Measurements from ENCODE around the gene INPP5A.
"Not testable (repeated sequence)": the region's sequence is repeated elsewhere in the genome, so short reads cannot be mapped to it uniquely, and the experiment has no call there.

The INPP5A gene

DNA sequence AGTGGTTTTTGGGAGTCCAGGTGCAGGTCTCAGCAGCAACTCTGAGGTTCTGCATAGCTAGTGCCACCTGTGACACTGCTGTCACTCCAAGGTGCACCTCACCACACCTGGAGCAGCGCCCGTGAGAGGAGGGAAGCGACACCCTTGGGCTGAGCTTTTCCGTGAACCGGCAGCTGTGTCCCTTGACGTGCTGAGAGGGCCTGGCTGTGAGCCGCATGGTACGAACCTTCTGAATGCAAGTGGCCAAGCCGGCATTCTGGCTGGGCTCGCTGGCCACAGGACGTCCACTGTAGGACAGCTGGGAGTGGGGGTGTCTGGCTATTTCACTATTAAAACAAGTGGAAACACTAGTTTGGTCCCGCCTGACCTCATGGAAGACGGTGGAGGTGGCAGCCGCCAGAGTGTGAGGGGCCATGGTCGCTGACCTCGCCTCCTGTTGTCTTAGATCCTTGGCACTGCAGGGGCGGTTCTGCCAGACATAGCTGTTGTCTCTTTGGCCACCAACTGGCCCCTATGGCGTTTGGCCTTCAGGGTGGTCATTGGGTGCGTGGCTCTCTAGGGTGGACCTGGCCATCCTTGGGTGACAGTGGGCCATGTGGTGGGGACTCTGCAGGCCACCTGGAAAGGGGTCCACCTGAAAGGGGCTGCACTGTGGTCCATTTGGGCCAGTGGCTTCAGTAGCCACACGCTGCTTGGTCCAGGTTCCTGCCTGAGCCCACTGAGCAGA, 12.9 kb downstream of the INPP5A start:
- no peak for DNase-seq (ENCODE audit: low read depth)

DNA sequence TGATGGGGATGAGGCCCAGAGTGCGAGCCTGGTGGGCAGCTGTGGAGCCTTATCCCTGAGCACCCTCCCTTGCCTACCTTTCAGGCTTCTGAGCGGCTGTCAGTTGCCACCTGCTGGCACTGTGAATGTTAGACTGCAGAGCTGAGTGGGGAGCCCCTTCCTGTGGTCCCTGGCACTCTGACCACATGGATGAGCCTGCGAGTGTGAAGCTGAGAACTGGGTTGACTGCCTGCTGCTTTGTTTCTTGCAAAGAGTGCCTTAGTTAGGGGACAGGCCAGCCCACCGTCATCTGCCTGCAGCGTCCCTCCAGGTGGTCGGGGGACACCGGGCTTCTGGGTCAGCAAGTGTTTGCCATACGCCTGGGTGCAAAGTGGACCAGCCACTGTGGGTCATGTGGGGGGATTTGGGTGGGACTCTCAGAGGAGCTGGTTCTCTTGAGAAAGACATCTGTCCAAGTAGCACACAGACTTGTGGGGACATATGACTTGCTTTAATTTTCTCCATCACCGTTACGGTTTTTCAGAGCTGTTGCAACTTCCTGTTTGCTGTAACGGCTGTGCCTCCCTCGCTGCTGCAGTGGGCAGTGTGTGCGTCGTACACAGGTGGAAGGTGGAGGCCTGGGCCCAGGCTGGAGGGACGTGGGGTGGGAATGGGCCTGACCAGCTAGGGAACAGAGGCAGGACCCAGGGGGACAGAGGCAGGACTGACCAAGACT, 13.7 kb downstream of the INPP5A start:
- no peak for DNase-seq (ENCODE audit: low read depth)

DNA sequence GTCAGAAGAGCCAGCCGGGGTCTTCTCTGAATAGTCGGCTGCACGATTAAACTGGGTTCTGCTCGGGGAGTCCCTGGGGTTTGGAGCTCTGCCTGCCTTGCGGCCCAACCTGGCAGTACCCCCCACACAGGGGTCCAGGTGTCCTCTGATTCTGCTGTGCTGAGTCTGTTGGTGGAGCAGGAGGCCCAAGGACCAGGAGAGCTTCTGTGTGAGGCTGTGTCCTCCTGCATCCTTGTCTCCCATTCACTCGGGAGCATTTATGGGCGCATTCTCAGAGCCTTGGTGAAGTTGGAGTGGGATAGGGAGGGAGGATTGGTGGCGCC, 14.2 kb downstream of the INPP5A start:
- no peak for DNase-seq (ENCODE audit: low read depth)

DNA sequence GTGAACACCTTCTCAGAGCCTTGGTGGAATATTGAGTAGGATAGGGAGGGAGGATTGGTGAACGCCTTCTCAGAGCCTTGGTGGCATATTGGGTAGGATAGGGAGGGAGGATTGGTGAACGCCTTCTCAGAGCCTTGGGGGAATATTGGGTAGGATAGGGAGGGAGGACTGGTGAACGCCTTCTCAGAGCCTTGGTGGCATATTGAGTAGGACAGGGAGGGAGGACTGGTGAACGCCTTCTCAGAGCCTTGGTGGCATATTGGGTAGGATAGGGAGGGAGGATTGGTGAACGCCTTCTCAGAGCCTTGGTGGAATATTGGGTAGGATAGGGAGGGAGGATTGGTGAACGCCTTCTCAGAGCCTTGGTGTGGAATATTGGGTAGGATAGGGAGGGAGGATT, 15.0 kb downstream of the INPP5A start:
- DNase-seq (ENCODE audit: low read depth): not testable (repeated sequence)

DNA sequence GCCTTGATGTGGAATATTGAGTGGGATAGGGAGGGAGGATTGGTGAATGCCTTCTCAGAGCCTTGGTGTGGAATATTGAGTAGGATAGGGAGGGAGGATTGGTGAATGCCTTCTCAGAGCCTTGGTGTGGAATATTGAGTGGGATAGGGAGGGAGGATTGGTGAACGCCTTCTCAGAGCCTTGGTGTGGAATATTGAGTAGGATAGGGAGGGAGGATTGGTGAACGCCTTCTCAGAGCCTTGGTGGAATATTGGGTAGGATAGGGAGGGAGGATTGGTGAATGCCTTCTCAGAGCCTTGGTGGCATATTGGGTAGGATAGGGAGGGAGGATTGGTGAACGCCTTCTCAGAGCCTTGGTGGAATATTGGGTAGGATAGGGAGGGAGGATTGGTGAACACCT, 16.0 kb downstream of the INPP5A start:
- not testable (repeated sequence) for DNase-seq (ENCODE audit: low read depth)

DNA sequence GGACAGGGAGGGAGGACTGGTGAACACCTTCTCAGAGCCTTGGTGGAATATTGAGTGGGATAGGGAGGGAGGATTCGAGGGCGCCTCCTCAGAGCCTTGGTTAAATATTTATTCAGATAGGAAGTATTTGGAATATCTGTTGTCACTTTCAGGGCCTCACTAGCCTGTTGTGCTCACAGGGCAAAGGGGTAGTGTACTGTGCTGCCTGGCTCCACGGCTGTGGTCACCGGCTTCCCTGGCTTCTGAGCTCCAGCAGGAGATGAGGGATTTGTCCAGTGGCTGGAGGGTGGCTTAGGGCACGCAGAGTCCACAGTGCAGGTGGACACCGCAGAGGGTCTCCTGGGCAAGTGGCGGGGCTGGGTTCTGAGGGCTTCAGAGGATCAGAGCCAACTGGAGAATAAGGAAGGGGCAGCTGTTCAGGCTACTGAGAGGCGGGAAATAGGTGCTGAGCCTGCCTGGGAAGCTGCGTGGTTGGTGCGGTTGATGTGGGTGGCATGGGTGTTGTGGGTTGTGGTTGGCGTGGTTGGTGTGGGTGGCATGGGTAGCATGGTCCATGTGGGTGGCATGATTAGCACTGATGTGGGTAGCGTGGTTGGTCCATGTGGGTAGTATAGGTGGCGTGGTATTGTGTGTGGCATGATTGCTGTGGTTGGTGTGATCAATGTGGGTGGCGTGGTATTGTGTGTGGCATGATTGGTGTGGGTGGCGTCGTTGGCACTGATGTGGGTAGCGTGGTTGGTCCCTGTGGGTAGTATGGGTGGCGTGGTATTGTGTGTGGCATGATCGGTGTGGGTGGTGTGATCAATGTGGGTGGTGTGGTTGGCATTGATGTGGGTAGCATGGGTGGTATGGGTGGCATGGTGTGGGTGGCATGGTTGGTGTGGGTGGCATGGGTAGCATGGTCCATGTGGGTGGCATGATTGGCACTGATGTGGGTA, 16.7 kb downstream of the INPP5A start:
- DNase-seq (ENCODE audit: low read depth): no peak

DNA sequence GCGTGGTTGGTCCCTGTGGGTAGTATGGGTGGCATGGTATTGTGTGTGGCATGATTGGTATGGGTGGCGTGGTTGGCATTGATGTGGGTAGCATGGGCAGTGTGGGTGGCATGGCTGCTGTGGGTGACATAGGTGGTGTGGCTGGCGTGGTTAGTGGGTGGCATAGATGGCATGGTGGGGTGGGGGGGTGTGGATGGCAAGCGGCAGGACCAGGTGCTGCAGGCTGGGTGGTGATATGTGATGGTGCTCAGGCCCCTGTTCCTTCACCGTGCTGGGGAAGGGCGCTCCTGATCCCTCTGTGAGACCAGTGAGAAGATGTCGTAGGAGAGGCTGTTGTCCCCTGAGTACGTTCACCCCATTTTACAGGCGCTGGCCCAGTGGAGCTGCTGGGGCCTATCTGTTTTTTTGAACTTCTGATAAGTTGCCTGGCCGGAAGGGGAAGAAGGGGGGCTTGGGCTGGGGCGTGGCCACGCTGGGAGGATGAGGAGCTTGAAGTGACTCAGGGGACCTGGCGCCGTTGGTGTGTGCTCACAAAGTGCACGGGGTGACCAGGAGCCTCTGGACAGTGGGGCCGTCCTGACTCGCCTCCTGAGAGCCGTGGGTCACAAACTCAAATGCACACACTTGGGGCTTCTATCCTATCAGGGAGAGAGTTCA, 17.5 kb downstream of the INPP5A start:
- DNase-seq (ENCODE audit: low read depth): no peak

DNA sequence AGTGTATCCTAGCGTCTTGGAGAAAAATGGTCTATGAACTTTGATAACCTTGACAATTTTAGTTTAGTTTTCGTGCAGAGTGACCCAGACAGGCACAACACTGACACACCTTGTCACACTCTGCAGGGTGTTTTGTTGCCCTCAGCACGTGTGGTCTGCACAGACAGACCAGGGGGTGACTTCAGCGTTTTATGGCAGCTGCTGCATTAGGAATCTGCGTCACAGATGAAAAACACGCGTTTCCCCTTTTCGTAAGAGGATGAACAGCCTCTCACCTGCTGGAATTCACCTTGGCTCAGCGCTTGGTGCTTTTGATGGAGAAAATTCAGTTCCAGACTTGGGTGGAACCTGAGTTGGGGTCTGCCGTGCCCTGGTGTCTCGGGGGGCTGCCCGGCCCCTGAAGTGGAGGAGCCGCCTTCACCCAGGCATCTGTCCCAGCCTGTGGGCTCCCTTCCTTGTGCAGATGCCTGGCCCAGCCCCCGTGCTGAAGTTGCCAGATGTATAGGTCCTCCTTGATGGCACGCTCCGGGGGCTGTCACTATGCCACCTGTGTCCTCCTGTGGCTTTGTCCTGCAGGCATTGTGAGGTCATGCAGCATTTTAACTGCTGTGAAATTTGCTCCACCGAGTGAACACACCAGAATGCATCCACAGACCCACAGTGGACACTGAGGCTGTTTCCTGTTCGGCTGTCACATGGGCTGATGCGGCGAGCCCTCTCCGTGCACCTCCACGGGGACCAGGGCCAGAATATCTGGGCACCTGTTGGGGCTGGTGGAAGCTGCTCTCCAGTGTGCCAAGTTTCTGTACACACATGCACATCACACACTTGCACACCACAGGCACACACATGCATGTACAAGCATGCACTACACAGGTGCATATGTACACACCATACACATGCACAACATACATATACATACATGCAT, 18.3 kb downstream of the INPP5A start:
- no peak for DNase-seq (ENCODE audit: low read depth)

DNA sequence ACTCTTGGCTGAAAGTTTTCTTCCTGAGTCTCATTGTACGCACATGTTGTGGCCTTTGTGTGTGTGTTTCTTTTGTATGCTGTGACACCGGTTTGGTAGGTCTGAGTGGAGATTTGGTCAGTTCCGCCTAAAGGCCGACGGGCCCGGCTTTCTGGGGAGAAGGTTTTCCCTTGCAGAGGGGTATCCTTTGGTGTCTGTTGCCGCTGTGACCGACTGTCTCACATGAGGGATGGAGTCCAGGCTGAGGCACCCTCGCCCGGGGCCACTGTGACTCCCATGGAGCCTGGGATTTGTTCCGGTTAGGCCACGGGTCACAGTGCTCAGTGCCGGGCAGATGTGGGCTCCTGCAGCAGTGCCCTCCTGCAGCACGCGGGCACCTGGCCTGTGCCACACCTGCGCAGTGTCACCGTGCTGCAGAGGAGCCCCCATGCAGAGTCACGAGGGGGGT, 19.4 kb downstream of the INPP5A start:
- DNase-seq (ENCODE audit: low read depth): no peak

DNA sequence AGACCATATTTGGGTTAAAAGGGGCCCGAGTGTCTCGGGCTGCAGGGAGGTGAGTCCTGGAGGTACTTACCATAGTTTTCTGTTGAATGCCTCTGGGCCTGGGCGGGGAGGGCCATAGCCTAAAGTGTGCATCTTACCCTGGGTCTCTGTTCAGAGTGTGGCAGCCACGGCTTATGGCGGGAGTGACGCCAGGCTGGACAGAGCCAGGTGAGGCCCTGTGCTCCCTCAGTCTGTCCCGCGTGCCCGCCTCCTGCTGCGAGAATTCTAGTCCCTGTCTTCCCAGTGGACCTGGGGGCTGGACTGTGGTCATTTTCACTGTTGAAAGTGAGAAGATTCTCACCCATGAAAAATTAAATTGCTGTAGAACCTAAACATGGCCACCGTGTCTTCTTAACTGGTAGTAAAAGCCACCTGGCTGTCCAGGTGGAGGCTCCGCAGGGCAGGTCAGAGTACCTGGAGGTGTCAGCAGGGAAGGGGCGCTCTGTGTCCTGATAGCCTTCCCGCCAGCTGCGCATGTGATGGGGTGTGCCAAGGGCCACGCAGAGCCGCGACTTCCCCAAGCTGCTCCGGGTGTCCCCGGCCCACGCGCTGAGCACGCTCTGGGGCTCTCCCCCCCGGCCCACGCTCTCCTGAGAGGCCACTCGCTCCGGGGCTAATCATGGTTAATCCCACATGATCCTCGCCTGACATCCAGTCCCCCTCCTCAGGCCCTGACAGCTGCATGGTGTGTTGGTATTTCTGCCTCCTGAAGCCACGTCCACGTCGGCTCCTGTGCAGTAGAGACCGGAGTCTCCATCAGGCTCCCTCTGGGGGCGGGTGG, 20.3 kb downstream of the INPP5A start:
- DNase-seq (ENCODE audit: low read depth): no peak

DNA sequence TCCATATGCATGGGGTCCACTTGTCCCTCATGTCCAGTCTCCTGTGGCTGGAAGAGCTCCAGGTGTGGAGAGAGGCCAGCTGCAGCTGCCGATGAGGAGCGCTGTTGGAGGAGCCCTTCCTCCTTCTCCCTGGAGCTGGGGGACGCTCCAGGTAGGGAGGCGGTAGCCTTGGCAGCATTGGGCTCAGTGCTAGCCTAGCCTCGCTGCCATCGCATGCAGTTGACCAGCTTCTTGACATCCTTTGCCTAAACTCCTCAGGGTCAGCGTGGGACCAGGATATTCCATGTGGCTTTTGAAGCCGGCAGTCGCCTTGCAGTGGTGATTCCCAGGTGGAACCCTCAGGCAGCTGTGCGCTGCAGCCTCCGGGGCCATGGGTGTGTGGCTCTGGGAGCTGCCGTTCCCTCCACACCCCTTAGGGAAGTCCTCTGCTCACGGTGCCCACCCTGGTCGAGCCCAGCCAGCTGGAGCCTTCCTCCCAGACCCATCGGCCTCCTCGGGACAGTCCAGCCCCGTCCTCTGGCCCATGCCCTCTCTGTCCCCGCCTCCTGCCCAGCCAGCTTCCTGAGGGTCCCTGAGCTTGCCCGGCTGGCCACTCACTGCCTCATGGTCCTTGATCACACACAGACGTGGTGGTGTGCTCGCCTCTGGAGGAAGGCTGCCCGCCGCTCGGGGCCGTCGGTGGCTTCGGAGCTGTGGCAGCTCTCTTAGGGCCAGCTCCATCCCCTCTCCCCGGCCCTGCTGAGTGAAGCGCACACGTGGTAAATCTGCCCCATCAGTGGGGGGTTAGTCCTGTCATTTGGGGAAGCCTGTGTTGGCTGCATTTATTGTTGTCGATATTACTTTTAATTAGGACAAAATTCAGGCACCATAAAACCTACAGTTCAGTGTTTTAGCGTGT, 21.2 kb downstream of the INPP5A start:
- DNase-seq (ENCODE audit: low read depth): no peak

DNA sequence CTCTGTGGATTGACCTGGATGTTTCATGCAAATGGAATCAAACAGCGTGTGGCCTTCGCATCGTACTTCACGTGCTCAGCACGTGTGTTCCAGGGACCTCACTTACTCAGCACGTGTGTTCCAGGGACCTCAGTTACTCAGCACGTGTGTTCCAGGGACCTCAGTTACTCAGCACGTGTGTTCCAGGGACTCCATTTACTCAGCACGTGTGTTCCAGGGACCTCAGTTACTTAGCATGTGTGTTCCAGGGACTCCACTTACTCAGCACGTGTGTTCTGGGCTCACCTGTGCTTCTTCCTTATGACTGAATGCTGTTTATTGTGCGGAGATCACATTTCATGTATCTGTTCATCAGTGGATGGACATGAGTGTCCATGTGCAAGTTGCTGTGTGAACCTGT, 22.0 kb downstream of the INPP5A start:
- DNase-seq (ENCODE audit: low read depth): no peak

DNA sequence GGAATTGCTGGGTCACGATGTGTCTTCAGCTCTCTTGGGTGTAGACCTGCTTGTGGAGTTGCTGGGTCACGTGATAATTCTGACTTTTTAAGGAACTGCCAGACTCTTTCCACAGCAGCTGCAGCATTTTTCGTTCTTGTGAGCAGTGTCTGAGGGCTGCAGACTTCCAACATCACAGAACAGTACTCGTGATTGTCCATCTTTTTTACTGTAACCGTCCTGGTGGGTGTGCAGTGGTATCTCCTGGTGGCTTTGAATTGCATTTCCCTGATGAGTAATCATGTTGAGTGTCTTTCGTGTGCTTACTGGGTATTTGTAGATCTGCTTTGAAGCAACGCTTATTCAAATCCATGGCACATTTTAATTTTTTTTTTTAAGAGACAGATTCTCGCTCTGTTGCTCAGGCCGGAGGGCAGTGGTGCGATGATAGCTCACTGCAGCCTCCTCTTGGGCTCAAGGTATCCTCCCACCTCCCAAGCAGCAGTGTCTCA, 22.7 kb downstream of the INPP5A start:
- DNase-seq (ENCODE audit: low read depth): no peak

DNA sequence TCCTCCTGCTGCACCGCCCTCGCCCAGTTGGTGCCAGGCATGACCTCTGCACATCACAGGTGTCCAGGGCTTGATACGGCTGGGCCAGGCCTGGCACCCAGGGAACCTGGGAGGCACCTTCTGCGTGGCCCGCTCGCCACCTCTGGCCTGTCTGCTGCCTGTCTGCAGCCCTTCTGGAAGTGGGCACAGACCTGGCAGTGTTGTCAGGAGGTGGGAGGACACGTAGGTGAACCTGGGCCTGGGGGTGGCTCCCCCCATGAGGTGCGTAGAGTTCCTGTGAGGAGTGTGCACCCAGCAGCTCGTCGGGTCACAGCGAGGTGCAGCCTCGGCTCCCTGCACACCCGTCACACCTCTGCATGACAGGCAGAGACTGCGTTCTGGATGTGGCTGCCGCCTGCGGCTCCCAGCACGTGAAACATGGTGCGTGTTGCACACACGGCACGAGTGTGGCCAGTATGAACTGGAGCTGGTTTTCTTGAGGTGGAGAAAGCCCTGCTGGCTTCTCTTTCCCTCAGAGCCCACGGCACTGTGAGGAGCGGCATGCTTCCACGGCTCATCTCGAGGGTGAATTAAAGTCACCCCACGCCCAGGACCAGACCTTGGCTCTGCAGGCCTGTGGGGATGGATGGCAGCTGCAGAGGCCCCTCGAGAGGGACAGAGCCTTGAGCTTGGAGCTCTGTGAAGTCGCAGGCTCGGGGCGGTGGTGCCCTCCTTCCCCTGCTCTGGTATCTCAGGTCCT, 24.8 kb downstream of the INPP5A start:
- no peak for DNase-seq (ENCODE audit: low read depth)

DNA sequence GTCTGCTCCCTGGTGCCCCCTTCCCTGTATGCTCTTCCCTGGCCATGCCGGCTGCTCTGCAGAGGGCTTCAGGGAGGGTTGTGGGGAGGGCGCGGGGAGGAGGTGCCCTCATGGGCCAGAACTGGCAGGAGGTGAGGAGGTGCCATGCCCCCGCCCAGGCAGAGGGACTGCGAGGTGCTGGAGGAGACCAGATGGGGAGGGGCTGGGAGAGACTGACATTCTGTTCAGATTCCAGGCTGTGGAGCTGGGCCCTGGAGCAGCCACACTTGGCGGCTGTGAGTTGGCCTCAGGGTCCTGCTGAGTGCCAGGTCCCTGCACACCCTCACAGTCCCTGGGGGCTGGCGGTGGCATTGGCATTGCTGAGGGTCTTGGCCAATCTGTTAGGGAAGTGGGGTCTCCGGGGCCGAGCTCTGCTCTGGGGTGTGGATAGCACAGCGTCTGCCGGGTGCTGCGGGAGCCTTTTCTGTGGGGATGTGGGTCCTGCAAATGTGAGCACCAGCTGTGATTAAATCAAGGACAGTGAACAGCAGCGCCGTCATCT, 25.4 kb downstream of the INPP5A start:
- no peak for DNase-seq (ENCODE audit: low read depth)

DNA sequence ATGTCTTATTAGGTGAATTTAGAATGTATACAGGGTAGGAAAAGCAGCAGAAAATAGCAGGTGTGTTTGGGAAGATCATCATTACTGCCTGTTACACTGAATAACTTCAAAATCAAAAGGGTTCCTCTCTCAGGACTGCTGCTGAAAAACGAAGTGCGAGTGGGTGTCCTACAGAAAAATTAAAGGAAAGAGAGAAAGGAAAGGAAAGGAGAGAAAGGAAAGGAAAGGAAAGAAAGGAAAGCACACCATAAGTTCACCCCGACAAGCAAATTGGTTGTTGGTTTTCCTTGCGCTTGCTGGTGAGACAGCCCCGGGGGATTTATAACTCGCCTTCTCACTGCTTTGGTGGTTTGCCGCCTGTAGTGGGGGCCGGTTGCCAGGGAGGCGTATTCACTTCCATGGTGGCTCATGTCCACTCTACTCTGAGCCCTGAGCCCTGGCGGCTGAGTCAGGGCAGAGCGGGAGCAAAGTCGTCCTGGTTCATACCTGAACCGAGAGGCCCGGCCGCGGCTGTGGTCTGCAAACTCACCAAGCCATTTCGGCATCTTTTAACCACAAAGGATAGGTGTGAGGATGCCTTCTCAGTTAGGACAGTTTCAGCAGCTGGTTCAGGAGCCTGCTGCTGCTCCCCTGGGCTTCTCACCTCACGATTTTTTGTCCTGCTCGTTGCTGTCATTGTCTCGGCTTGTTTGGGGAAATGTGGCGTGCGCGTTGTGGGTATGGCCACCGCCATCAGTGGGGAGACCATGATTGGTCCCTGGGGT, 26.1 kb downstream of the INPP5A start:
- DNase-seq (ENCODE audit: low read depth): no peak

DNA sequence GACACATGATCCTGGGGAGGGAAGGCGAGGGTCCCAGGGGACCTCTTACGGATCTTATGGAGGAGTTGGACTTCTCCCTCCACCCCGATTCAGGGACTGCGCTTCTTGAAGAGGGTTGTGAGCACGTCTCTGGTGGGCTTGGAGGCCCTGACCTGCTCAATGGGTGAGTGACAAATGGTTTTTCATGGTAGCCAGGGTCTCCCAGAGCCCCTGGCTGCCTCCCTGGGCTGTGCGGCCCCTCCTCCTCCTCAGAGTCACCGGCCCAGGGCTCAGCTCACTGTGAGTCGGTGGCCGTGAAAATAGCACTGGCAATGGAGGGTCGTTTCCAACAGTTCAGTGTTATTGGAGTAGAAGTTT, 26.6 kb downstream of the INPP5A start:
- no peak for DNase-seq (ENCODE audit: low read depth)
